ELF-1 (cell line): ENCODE measurements around the gene CYRIA.
A peak's percentile ranks its signal among the peaks of the same experiment; 100 is the strongest.

ENCODE experiments used
- DNase-seq: peaks from one replicate; pipeline ENCODE4 v3.0.0-alpha.2; 2016; ENCODE audit warnings: low read depth, low spot score

Gene CYRIA

GRCh38 chr2:16669388-16669787 lies 3.8 kb upstream of the CYRIA start:
- no peak for DNase-seq

GRCh38 chr2:16666449-16666801 lies 791 bp upstream of the CYRIA start:
- DNase-seq, result no peak

- no peak for DNase-seq
Measured at GRCh38 chr2:16664809-16665747, 556 bp downstream of the CYRIA start.

GRCh38 chr2:16664052-16664731 lies 1.4 kb downstream of the CYRIA start:
- peak; percentile 24 for DNase-seq

- DNase-seq, result no peak
Measured at GRCh38 chr2:16663121-16663905, 2.3 kb downstream of the CYRIA start.

GRCh38 chr2:16661936-16662839 lies 3.4 kb downstream of the CYRIA start:
- DNase-seq, result no peak

GRCh38 chr2:16661526-16661925 lies 4.1 kb downstream of the CYRIA start:
- DNase-seq, result no peak

GRCh38 chr2:16660556-16660955 lies 5.1 kb downstream of the CYRIA start:
- no peak for DNase-seq

- DNase-seq, result no peak
Measured at GRCh38 chr2:16660114-16660513, 5.5 kb downstream of the CYRIA start.

- DNase-seq, result no peak
Measured at GRCh38 chr2:16658076-16658739, 7.4 kb downstream of the CYRIA start.

GRCh38 chr2:16657671-16658070 lies 8.0 kb downstream of the CYRIA start:
- DNase-seq, result no peak

GRCh38 chr2:16656784-16657391 lies 8.7 kb downstream of the CYRIA start:
- no peak for DNase-seq

- no peak for DNase-seq
Measured at GRCh38 chr2:16655905-16656642, 9.6 kb downstream of the CYRIA start.

GRCh38 chr2:16655445-16655837 lies 10.2 kb downstream of the CYRIA start:
- no peak for DNase-seq

- no peak for DNase-seq
Measured at GRCh38 chr2:16654833-16655444, 10.7 kb downstream of the CYRIA start.

GRCh38 chr2:16653799-16654198 lies 11.8 kb downstream of the CYRIA start:
- DNase-seq, result no peak

GRCh38 chr2:16653083-16653375 lies 12.6 kb downstream of the CYRIA start:
- no peak for DNase-seq

GRCh38 chr2:16652296-16653082 lies 13.1 kb downstream of the CYRIA start:
- DNase-seq, result no peak
